Fibroblast of skin of right biceps (primary cell): ENCODE measurements around the gene NHSL2.
"Not testable (repeated sequence)": the region's sequence is repeated elsewhere in the genome, so short reads cannot be mapped to it uniquely, and the experiment has no call there.

Experiments
- DNase-seq: peaks from one replicate; pipeline ENCODE4 v3.0.0-alpha.2; 2013

The NHSL2 gene

DNA sequence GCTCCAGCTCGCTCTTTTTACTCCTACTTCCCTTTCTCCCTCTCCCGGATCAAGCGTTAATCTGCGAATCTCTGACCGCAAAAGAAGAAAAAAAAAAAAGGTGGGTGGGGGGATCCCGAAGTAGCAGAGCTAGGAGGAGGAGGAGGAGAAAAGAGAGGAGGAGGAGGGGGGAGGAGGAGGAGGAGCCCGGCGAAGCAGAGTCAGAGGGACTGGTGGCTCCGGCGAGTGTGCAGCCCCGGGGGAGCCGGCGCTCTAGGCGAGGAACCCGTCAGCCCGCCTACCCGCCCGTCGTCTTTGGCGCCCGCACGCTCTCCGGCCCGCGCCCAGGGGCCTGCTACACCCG is at the start of gene NHSL2:
TSS of gene NHSL2 (plus strand) at position 203 of the 343 bp plus-strand sequence.
- peak; percentile 52 for DNase-seq

DNA sequence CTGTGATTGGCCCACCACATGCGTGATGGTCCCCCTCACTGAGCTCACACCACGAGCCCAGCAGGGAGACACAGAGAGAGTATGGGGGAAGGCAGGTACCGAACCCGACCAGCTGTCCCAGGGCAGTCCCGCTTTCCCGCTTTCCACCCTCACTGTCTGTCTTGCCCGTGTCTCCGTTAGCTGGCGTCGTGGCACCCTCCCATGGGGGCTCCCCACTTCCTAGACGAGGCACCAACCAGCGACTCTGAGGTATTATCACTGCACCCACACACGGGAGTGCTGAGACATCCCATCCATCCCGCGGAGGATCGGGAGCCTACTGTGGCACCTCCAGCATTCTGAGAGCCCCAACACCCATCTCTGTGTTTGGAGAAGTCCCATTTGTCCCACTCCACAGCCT is 43.0 kb upstream of the NHSL2 start:
- no peak for DNase-seq

DNA sequence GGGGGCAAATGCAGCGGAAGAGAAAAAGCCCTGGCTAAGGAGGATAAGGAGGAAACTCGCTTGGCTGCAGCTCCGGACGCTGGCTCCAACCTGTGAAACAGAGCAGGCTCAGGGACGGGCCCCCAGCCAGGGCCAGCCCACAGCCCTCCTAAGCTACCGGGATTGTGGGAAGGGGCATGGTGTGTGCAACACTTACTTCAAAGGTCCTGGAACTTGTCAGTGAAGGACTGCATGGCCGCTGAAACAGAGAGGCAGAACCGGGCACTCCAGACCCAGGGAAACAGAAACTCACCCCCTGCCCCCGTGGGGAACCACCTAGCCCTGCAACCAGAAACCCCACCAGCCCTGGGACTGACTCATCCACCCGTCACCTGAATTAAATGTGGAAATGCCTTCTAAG is 41.1 kb upstream of the NHSL2 start:
- DNase-seq: not testable (repeated sequence)

DNA sequence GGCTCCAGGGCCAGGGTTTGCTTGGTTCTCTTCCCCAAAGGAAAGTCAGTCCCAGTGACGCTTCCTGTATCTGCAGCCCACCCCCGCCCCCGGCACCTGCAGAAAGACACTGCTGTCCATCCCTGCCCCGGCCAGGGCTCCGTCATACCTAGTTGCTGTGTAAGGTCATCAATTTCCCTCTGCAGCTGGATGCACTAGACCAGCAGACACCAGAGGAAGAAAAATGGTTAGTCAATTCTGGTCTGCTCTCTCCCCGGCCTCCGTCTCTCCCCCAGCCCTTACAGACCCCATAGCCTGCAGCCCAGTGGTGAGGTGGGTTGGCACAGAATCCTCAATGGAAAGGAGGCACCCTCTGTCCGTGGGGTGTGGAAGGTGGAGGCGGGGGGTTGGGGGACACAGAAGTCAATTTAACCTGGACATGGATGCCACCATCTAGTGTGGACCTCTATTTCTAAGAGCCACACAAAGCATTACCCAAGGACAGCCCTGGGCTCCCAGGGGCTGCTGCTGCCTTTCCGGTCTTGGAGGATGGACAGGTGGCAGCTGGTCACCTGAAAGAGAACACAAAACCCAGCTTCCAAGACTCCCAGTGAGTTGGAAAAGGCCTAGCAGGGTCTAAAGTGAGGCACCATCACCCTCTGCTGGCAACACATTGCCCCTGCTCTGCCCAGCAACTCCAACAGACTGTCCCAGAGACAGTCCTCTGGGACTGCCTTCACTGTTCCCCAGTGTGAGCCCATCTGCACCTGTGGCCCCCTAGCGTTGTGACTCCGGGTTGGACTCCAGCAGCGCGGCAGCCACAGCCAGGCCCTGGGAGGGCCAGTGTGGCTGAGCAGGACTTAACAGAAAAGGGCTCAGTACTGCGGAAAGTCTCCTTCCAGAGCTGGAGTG is 40.2 kb upstream of the NHSL2 start:
- DNase-seq: peak; percentile 6

DNA sequence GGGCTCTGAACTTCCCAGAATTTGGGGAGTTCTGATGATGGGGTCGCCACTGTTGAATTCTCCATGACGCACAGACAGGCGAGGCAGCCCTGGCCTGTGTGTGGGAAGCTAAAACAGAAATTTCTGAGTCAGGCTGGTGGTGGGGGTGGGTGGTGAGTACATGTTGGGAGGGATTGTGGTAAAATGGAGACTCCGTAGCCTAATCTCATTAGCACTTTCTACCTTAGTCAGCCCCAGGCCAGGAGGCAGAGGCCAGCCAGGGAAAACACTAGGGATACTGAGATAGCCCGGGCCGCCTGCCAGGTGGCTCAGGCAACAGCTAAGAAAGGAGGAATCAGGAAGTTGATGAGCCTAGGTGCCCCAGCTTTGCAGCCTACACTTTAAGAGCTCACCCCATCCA is 39.3 kb upstream of the NHSL2 start:
- peak; percentile 68 for DNase-seq

DNA sequence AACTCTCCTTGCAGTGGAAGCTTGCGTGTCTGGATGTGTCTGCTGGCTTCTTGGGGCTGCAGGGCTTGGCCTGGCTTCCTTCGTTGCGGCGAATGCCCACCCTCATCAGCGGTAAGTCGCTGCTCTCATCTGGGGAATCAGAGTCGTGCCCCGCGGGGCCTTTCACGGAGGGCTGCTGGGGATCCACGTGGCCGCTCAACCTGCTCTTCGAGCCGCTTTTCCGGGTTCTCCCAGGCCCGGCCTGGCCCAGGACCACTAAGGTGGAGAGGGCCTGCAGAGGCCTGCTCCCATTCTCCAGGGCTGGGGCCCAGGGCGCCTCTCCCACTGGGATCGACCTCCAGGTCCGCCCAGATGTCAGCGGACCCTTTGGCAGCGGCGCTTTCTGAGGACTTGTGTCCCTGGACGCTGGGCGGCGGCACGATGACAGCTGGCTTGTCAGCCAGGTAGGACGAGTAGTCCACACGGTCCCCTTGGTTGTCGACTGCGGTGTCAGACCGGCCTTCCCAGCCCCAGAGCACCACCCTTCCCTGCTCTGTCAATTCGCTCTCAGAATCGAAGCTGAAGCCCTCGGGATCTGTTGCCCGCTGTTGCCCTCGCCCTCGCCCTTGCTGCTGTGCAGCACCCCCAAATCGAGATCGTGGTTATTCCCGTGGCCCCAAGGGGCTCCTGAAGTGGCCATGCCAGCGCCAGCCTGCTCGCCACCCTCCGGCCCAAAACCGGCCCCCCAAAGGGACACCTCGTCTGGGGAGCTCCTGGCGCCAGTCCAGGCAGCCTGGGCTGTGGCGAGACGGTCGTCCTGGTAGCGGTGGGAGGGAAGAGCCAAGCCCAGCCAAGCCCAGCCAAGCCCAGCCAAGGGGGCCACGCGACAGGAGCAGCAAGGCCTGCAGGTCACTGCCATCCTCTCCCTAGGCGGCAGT is 37.8 kb upstream of the NHSL2 start:
- DNase-seq: no peak

DNA sequence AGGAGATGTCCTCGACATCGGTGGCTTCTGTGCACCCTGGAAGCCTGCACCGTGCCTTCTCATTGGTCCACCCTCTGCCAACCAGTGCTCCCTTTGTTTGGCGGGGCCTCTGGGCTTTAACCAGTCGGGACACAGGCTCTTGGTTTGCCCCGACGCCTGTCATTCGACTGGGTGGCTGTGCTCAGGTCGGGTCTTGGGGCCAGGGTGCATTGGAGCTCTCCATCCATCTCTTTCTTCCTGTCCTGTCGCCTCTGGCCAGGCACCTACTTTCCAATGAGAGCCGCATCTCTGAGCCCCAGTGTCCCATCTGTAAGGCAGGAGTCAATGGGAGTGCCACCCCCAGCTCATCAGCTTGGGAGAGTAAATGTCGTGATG is 37.2 kb upstream of the NHSL2 start:
- DNase-seq: no peak

DNA sequence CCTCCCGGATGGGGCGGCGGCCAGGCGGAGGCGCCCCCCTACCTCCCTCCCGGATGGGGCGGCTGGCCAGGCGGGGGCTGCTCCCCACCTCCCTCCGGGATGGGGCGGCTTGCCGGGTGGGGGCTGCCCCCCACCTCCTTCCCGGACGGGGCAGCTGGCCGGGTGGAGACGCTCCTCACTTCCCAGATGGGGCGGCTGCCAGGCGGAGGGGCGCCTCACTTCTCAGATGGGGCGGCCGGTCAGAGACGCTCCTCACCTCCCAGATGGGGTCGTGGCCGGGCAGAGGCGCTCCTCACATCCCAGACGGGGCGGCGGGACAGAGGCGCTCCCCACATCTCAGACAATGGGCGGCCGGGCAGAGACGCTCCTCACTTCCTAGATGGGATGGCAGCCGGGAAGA is 33.8 kb upstream of the NHSL2 start:
- not testable (repeated sequence) for DNase-seq

DNA sequence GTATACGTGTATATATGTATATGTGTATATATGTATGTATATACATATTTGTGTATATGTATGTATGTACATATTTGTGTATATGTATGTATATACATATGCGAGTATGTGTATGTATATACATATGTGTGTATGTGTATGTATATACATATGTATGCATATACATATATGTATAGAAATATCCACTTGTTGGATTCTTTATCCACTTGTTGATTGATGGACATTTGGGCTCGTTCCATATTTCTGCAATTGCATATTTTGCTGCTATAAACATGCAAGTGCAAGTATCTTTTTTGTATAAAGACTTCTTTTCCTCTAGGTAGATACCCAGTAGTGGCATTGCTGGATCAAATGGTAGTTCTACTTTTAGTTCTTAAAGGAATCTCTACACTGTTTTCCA is 25.5 kb upstream of the NHSL2 start:
- DNase-seq: no peak

DNA sequence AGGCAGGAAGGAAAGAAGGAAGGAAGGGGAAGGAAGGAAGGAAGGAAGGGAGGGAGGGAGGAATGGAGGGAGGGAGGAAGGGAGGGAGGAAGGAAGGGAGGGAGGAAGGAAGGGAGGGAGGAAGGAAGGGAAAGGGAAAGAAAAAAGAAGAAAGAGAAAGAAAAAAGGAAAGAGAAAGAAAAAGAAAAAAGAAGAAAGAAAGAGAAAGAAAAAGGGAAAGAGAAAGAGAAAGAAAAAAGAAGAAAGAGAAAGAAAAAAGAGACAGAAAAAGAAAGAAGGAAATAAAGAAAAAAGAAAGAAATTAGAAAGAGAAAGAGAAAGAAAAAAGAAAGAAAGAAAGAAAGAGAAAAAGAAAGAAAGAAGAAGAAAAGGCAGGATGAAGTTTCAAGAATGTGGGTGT is 15.0 kb upstream of the NHSL2 start:
- DNase-seq: no peak

DNA sequence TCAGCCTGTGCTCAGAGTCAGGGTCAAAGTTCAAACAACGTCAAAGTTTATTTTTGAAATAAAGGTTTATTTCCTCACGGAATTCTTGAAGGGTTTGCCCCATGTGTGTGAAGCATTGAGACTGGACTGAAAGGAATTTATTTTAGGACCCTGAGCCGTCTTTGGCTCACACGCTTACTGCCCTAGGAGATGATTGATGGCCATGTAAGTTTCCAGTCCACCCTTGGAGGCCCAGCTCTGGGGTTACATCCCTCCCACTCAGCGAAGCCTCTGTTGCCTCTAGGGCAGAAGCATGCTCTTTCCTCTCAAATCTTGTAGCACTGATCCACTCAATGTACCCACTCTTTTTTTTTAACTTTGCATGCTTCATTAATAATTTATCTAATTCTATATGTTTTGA is 4.5 kb upstream of the NHSL2 start:
- no peak for DNase-seq

DNA sequence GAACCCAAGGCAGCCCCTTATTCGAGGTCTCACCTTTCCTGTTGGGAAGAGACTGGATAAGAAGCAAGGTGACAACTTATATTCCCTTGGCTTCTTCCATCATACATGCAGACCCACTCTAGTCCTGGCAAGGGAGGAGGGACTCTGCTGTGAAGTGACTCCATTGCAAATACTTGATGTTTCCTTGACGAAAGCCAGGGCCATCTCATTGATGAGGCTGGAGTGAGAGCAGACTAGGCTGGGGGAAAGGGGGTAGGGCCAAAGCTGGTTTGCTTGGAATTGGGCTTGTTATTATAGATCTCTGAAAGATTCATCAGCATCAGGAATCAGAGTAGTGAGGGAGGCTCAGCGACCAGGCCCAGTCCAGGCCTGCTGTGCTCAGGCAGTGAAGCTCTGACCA is 2.3 kb upstream of the NHSL2 start:
- no peak for DNase-seq

DNA sequence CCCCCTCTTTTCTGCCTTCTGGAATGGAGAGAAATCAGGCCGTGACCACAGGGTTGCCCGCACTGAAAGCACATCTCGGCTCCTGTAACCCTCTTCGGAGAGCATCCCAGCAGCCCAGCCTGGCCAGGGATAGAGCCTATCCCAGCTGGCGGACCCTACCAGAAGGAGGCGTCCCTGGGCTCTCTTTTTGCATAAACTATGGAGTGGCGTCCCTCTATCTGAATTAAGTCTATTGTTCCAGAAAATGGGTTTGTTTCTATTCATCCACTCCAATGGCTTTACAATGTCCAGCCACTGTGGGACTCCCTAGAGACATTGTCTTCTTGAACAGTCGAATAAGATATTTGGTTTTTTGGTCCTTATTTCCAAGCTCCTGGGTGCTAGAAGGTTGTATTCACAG is 689 bp upstream of the NHSL2 start:
- peak; percentile 36 for DNase-seq

DNA sequence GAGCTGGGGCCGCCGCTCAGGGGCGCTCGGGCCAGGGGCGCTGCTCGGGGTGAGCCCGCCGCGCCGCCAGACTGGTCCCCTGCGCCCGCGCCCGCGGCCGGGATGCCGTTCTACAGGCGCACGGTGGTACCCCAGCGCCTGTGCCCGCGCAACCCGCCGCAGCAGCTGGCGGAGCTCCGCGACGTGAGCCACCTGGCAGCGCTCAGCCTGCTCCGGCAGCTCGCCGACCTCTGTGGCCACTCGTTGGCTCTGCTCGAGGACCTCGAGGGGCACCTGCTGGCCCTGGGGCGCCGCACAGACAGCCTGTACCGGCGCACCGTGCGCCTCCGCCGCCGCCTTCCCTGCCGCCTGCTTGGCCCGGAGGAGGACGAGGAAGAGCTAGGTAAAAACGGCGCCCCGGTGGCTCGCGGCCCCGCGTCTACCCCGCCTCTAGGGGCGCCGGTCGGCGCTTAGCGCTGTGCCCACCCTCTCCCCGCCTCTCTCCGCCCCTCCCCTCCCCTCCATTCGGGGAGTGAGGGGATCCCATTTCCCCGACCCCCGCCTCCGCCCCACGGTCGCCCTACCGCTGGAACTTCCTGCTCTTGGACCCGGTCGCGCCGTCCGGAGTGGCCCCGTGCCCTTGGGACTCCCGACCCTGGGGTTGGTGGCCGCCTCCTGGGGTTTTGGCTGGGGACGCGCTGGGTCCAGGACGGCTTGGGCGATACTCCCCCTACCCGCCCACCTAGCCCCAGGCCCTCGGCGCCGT is 513 bp downstream of the NHSL2 start:
- DNase-seq: peak; percentile 29

DNA sequence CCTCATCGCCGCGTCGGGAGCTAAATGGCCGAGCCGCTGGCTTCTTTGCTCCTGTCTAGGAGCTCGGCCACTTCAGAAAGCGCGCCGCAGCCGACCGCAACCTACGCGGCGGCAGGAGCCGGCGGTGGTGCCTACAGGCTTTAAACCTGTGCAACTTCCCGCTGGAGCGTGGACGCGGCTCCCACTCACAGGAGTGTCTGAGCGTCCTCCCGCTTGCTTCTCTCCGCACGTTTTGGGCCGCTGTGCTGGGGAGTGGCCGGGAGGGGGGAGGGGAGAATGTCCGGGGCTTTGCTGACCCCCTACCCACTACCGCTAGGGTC is 1.0 kb downstream of the NHSL2 start:
- no peak for DNase-seq

DNA sequence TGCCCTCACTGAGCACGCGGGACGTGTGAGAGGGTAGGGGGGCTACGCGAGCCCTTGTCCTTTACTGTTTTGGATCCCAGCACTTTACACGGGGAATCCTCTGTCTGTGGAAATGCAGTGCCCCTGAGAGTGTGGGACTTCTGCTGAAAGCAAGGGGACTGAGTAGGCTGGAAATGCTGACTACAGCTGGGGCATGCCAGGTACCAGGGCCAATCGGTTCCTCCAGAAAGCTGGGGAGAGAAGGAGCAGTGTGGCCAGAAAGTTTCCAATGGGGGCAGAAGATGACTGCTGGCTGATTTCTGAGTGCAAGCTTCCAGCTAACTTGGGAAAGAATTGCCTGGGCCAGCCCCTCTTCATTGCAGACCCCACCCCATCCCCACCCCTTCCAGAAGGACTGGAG is 1.5 kb downstream of the NHSL2 start:
- no peak for DNase-seq

DNA sequence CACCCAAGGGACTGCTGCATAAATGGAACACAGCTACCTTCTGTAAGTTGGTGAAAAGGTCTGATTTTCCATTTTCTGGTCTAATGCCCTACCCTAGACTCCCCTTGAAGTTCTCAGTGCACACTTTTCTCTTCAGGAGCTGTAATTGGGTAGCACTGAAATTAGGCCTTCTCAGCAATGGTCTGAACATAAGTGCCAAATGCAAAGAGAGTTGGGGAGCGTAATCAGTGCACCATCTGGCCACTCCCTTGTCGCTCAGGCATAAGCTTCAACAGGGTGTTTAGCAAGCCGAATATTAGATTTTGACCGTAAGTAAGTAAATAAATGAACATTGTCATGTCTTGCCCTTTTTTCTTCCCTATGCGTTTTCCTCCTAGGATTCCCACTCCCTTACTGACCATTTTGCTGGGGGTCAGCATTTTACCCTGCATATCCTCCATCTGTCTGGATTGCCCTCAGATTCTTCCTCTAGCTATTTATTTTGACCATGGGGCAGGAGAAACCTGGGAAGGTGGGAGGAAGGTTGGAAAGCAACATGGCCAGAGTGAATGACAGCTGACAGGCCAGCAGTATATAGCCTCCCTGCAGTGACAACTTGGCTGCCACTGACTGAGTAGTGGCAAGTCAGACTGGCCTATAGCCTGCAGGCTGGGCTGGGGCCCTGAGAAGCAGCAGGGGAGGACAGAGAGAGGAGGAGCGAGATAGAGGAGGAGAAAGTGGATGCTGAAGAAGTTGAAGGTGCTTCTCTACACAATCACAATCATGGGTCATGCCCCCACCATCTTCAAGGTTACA is 2.7 kb downstream of the NHSL2 start:
- no peak for DNase-seq

DNA sequence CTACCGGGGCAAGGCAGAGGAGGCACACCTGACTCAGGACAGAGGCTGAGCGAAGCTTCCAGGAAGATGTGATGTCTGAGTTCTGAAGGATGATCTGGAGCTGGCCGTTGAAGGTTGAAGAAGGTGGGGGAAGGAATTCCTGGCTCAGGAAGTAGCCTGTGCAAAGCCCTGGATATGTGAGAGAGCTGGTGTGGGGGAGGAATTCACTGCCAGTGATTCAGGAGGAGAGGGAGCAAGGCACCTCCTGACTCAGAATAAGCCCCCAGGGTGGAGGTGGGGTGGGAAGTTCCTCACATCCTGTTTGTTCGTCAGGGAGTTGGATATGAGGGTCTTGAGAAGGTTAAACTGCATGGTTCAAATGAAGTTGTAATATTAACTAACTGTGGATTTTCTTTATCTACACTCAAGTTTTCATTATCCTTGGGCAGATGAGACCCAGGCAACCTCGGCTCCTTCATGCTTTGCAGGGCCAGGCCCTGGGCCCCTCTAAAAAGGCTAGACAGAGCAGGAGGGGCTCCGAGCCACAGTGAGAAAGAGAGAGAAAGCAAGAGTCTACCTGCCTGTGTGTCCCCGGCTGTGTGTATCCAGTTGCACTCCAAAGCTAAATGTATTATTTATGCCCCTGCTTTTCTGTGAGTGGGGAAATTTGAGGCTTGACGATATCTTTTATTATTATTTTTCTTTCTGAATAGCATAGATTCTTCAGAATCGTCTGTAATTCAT is 7.1 kb downstream of the NHSL2 start:
- peak; percentile 83 for DNase-seq

DNA sequence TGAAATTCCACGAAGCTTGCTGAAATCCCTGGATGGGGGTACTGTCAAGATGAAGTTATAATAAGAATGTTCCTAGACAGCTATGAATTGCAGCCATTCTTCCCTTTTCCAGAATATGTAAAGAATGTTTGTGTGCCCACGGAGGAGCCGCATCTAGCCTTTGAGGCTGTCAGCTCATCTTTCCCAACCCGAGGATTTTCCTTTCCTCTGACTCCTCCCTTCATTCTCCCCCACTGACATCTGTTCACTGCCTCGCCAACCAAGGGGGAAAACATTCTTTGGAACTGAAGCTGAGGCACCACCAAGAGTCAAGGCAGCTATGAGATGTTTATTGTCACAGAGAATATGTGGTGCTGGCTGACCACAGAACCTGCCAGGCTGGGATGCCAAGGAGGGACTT is 8.8 kb downstream of the NHSL2 start:
- peak; percentile 79 for DNase-seq

DNA sequence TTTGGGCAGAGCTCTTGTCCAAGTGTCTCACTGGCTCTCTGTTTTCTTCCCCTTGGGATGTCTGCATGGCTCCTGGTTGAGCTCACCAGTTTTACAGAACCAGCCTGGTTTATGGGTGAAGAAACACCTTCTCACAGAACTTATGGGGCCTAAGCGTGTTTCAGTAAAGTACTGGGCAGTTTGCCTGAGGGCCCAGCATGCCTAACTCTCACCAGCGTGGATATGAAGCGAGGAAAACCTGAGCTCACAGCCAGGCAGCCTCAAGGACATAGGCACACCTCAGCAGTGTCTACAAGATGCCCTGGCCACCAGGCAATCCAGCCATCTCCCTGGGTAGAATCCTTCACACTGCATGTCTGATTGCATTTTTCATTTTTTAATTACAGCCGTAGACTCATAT is 9.2 kb downstream of the NHSL2 start:
- no peak for DNase-seq

DNA sequence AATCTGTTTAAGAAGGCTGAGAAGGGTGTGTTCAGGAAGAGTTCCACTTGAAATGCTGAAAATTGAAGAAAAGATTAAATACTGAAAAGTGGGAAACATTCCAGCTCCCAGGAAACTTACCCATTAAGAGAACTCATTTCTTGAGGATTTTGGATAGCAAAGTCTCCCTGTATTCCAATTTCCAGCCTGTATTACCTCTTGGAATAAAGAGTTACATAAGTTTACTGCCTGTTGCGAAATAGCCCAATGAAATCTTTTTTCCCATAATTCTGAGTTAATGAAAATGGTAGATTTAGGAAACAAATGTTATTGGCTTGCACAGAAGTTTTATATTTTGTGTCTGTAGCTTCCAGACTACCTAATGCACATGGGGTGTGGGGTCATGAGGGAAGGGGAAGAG is 12.0 kb downstream of the NHSL2 start:
- no peak for DNase-seq

DNA sequence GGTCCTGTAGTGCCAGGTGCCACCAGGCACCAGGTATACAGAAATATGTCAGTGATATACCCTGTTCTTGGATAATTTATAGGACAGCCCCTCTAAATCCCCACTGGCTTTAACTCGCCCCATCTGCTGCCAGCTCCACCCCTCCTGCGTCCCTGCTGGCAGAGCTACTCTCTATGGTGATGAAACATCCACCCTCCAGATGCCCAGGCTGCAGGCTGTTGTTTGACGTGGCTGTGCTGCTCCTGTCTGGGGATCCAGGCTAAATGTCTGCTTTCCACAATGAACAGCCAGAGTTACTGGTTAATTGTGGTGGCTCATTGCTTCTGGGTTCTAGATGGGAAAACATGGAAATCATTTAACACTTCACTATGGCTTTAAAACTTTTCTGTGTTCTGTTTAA is 12.9 kb downstream of the NHSL2 start:
- no peak for DNase-seq
